Measurements from ENCODE around the gene GRIA2. TPM values are rescaled to one million over a fixed set of nuclear protein-coding genes. Genes with fewer than 3 reads are reported as not detected.

The GRIA2 gene
- total RNA-seq, 1 experiment from 2014 or later: 0.24 TPM

- Histone ChIP-seq H3K36me3 (no peaks in the 10 kb centered on the region), H3K4me3 (no peak overlapping the region), H3K9me3 (replicated peaks) (no peaks in the 10 kb centered on the region), H3K27ac (no peak overlapping the region), H3K4me1 (no peaks in the 10 kb centered on the region), H3K27me3 (no peaks in the 10 kb centered on the region)
- DNase-seq: no peak
Observed at GRCh38 chr4:157291071-157291470, 70.5 kb downstream of the GRIA2 start.

- H3K27ac ChIP-seq: no peak overlapping the region
- no peak for DNase-seq
- no peaks in the 10 kb centered on the region for H3K4me1 ChIP-seq
- no peaks in the 10 kb centered on the region for H3K9me3 ChIP-seq (replicated peaks)
- no peaks in the 10 kb centered on the region for H3K27me3 ChIP-seq
- H3K4me3 ChIP-seq: no peak overlapping the region
- H3K36me3 ChIP-seq: no peaks in the 10 kb centered on the region
Observed at GRCh38 chr4:157293673-157294072, 73.1 kb downstream of the GRIA2 start.

GRCh38 chr4:157294575-157294974 is 74.0 kb downstream of the GRIA2 start:
- Histone ChIP-seq H3K4me3 (no peak overlapping the region), H3K27ac (no peak overlapping the region)
- DNase-seq: no peak

GRCh38 chr4:157300701-157301100 is 80.2 kb downstream of the GRIA2 start:
- no peaks in the 10 kb centered on the region for H3K4me1 ChIP-seq
- no peak overlapping the region for H3K4me3 ChIP-seq
- H3K36me3 ChIP-seq: no peaks in the 10 kb centered on the region
- no peaks in the 10 kb centered on the region for H3K27me3 ChIP-seq
- no peak for DNase-seq
- no peak overlapping the region for H3K27ac ChIP-seq
- H3K9me3 ChIP-seq (replicated peaks): no peaks in the 10 kb centered on the region

More at GRCh38 chr4:157294575-157294974, 74.0 kb downstream of the GRIA2 start:
- no peaks in the 10 kb centered on the region for H3K27me3 ChIP-seq
- no peaks in the 10 kb centered on the region for H3K4me1 ChIP-seq
- H3K36me3 ChIP-seq: no peaks in the 10 kb centered on the region
- no peaks in the 10 kb centered on the region for H3K9me3 ChIP-seq (replicated peaks)

GRCh38 chr4:157303471-157303960 is 83.0 kb downstream of the GRIA2 start:
- Histone ChIP-seq H3K4me1 (no peaks in the 10 kb centered on the region), H3K4me3 (no peak overlapping the region), H3K36me3 (no peaks in the 10 kb centered on the region)

GRCh38 chr4:157304769-157305168 is 84.2 kb downstream of the GRIA2 start:
- no peaks in the 10 kb centered on the region for H3K36me3 ChIP-seq
- H3K4me1 ChIP-seq: no peaks in the 10 kb centered on the region
- H3K27me3 ChIP-seq: no peaks in the 10 kb centered on the region
- H3K27ac ChIP-seq: no peak overlapping the region
- no peak for DNase-seq
- no peaks in the 10 kb centered on the region for H3K9me3 ChIP-seq (replicated peaks)
- no peak overlapping the region for H3K4me3 ChIP-seq

More at GRCh38 chr4:157303471-157303960, 83.0 kb downstream of the GRIA2 start:
- Histone ChIP-seq H3K27me3 (no peaks in the 10 kb centered on the region), H3K27ac (no peak overlapping the region), H3K9me3 (replicated peaks) (no peaks in the 10 kb centered on the region)
- DNase-seq: no peak

- Histone ChIP-seq H3K4me3 (no peak overlapping the region), H3K36me3 (no peaks in the 10 kb centered on the region)
Observed at GRCh38 chr4:157312702-157313101, 92.2 kb downstream of the GRIA2 start.

GRCh38 chr4:157314906-157315305 is 94.4 kb downstream of the GRIA2 start:
- no peaks in the 10 kb centered on the region for H3K27me3 ChIP-seq

More at GRCh38 chr4:157312702-157313101, 92.2 kb downstream of the GRIA2 start:
- H3K9me3 ChIP-seq (replicated peaks): no peaks in the 10 kb centered on the region
- no peaks in the 10 kb centered on the region for H3K4me1 ChIP-seq
- H3K27me3 ChIP-seq: no peaks in the 10 kb centered on the region
- H3K27ac ChIP-seq: no peak overlapping the region
- no peak for DNase-seq

GRCh38 chr4:157315968-157316367 is 95.4 kb downstream of the GRIA2 start:
- Histone ChIP-seq H3K4me3 (no peak overlapping the region), H3K9me3 (replicated peaks) (no peaks in the 10 kb centered on the region), H3K36me3 (no peaks in the 10 kb centered on the region), H3K27me3 (no peaks in the 10 kb centered on the region), H3K4me1 (no peaks in the 10 kb centered on the region), H3K27ac (no peak overlapping the region; the same call in 1 of the 2 replicates)
- DNase-seq: no peak

More at GRCh38 chr4:157314906-157315305, 94.4 kb downstream of the GRIA2 start:
- Histone ChIP-seq H3K36me3 (no peaks in the 10 kb centered on the region), H3K4me1 (no peaks in the 10 kb centered on the region), H3K9me3 (replicated peaks) (no peaks in the 10 kb centered on the region), H3K27ac (no peak overlapping the region), H3K4me3 (no peak overlapping the region)
- no peak for DNase-seq

- no peaks in the 10 kb centered on the region for H3K4me1 ChIP-seq
- no peak overlapping the region for H3K4me3 ChIP-seq
- H3K36me3 ChIP-seq: no peaks in the 10 kb centered on the region
- no peak for DNase-seq
- H3K9me3 ChIP-seq (replicated peaks): no peaks in the 10 kb centered on the region
- no peaks in the 10 kb centered on the region for H3K27me3 ChIP-seq
- H3K27ac ChIP-seq: no peak overlapping the region
Observed at GRCh38 chr4:157320092-157320491, 99.6 kb downstream of the GRIA2 start.

GRCh38 chr4:157327666-157328065 is 107.1 kb downstream of the GRIA2 start:
- Histone ChIP-seq H3K27me3 (no peaks in the 10 kb centered on the region), H3K27ac (no peak overlapping the region), H3K4me3 (no peak overlapping the region), H3K36me3 (no peaks in the 10 kb centered on the region), H3K9me3 (replicated peaks) (no peaks in the 10 kb centered on the region), H3K4me1 (no peaks in the 10 kb centered on the region)
- no peak for DNase-seq

GRCh38 chr4:157357887-157358286 is 137.4 kb downstream of the GRIA2 start:
- no peak overlapping the region for H3K4me3 ChIP-seq
- DNase-seq: no peak
- H3K27me3 ChIP-seq: no peaks in the 10 kb centered on the region
- no peaks in the 10 kb centered on the region for H3K9me3 ChIP-seq (replicated peaks)
- no peaks in the 10 kb centered on the region for H3K36me3 ChIP-seq
- peaks cover 20% of the 10 kb centered on the region for H3K4me1 ChIP-seq
- peak overlapping the region; percentile 97 for H3K27ac ChIP-seq

GRCh38 chr4:157358439-157358838 is 137.9 kb downstream of the GRIA2 start:
- DNase-seq: peak; percentile 11 to 49
- no peaks in the 10 kb centered on the region for H3K27me3 ChIP-seq
- no peak overlapping the region for H3K4me3 ChIP-seq

GRCh38 chr4:157358851-157359250 is 138.3 kb downstream of the GRIA2 start:
- peaks cover 20% of the 10 kb centered on the region for H3K4me1 ChIP-seq
- no peaks in the 10 kb centered on the region for H3K27me3 ChIP-seq
- no peaks in the 10 kb centered on the region for H3K9me3 ChIP-seq (replicated peaks)
- no peak for DNase-seq
- no peak overlapping the region for H3K4me3 ChIP-seq
- H3K27ac ChIP-seq: peak overlapping the region; percentile 97
- no peaks in the 10 kb centered on the region for H3K36me3 ChIP-seq

More at GRCh38 chr4:157358439-157358838, 137.9 kb downstream of the GRIA2 start:
- Histone ChIP-seq H3K27ac (peak overlapping the region; percentile 97), H3K36me3 (no peaks in the 10 kb centered on the region), H3K4me1 (peaks cover 20% of the 10 kb centered on the region), H3K9me3 (replicated peaks) (no peaks in the 10 kb centered on the region)

- DNase-seq: no peak
- Histone ChIP-seq H3K4me3 (no peak overlapping the region), H3K36me3 (no peaks in the 10 kb centered on the region), H3K9me3 (replicated peaks) (no peaks in the 10 kb centered on the region), H3K27me3 (no peaks in the 10 kb centered on the region), H3K27ac (no peak overlapping the region), H3K4me1 (peaks cover 7% of the 10 kb centered on the region)
Observed at GRCh38 chr4:157363360-157363759, 142.8 kb downstream of the GRIA2 start.

GRCh38 chr4:157372154-157372553 is 151.6 kb downstream of the GRIA2 start:
- Histone ChIP-seq H3K27me3 (no peaks in the 10 kb centered on the region), H3K4me3 (no peak overlapping the region), H3K4me1 (no peaks in the 10 kb centered on the region), H3K9me3 (replicated peaks) (no peaks in the 10 kb centered on the region), H3K27ac (no peak overlapping the region), H3K36me3 (no peaks in the 10 kb centered on the region)
- no peak for DNase-seq

Measured in SJCRH30 (cell line).